ENCODE results near the gene FHIT.

The FHIT gene

DNA sequence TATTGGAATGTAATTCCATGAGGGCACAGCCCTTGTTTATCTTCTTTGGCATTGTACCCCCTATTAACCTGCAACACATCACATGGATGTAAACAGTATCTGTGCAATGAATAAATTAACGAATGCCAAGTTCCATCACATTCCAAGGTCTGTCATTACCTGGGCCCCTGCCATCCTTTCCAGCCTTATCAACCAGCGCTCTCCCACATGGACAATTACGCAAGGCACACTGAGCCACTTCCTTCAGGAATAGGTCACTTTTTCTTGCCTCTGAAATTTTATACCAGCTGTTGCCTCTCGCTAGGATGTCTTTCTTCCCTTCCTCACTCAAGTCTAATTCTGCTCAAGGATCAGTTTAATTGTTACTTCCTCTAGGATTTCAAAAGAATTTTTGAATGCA lies 1149.6 kb downstream of the FHIT start:
- Mint-ChIP-seq H3K9me3 (no peaks in the 10 kb centered on the region), H3K4me1 (peaks cover 13% of the 10 kb centered on the region), H3K4me3 (no peak overlapping the region), H3K27me3 (no peaks in the 10 kb centered on the region), H3K36me3 (ENCODE audit: low read depth) (no peaks in the 10 kb centered on the region), H3K27ac (no peak overlapping the region)
- DNase-seq = no peak
- ATAC-seq = no peak

GRCh38 chr3:60096403-60096802 lies 1154.8 kb downstream of the FHIT start:
- Mint-ChIP-seq H3K27me3 (no peaks in the 10 kb centered on the region), H3K27ac (no peak overlapping the region), H3K4me3 (no peak overlapping the region), H3K4me1 (peaks cover 3% of the 10 kb centered on the region), H3K36me3 (ENCODE audit: low read depth) (no peaks in the 10 kb centered on the region), H3K9me3 (no peaks in the 10 kb centered on the region)
- ATAC-seq (no peak), DNase-seq (no peak)

- Mint-ChIP-seq H3K27ac (no peak overlapping the region), H3K4me3 (no peak overlapping the region), H3K9me3 (no peaks in the 10 kb centered on the region), H3K4me1 (peaks cover 4% of the 10 kb centered on the region), H3K27me3 (no peaks in the 10 kb centered on the region), H3K36me3 (ENCODE audit: low read depth) (no peaks in the 10 kb centered on the region)
- DNase-seq = no peak
- no peak for ATAC-seq
Measured at GRCh38 chr3:60095930-60096329, 1155.3 kb downstream of the FHIT start.

DNA sequence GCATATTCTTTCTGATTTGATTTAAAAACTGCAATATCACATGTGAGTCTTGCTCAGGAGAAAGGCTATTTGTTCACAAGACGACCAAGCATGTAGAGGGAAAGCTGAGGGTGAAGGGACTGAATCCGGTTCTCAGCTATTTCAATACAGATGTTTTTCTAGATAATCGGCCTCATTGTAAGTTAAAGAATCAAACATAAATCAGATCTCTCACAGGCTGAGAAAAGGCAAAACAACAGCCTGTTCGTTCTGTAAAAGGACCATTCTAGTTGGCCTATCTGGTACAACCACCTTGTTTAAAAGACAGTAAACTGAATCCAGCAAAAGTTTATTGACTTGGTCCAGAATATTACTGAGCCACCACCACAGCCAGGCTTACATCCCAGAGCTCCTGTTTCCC lies 1155.7 kb downstream of the FHIT start:
- no peaks in the 10 kb centered on the region for H3K36me3 Mint-ChIP-seq (ENCODE audit: low read depth)
- H3K27ac Mint-ChIP-seq = no peak overlapping the region
- DNase-seq (no peak), ATAC-seq (no peak)
- no peaks in the 10 kb centered on the region for H3K9me3 Mint-ChIP-seq
- peaks cover 8% of the 10 kb centered on the region for H3K4me1 Mint-ChIP-seq
- no peak overlapping the region for H3K4me3 Mint-ChIP-seq
- no peaks in the 10 kb centered on the region for H3K27me3 Mint-ChIP-seq

DNA sequence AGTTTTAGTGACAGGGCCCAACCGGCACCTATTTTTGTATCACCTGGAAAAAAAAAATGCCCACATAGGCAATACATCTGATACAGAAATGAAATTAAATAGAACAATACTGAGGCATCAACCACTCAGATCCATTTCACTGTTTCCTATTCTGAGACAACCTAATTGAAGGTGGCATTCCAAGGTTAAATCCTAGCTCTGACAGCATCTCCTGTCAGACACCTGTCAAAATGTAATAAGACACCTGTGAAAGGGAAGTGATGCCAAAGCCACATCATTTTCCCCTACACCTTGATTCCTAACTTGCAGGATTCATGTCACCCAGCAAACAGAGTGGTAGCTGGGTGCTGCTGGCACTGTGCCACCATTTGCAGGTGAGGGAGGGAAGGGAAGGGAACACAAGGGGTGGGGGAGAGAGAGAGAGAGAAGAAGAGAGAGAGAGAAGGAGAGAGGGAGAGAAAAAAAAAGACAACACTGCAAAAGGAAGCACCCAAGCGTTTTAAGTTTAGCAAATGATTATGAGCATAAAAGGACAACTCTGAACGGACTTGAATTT lies 1156.8 kb downstream of the FHIT start:
- DNase-seq (no peak), ATAC-seq (no peak)

GRCh38 chr3:60090548-60090947 lies 1160.7 kb downstream of the FHIT start:
- Mint-ChIP-seq H3K4me1 (peaks cover 33% of the 10 kb centered on the region), H3K36me3 (ENCODE audit: low read depth) (peaks cover 3% of the 10 kb centered on the region), H3K4me3 (no peak overlapping the region), H3K9me3 (peaks cover 10% of the 10 kb centered on the region), H3K27ac (no peak overlapping the region), H3K27me3 (no peaks in the 10 kb centered on the region)
- ATAC-seq (no peak), DNase-seq (no peak)

More for the DNA sequence above, 1156.8 kb downstream of the FHIT start:
- H3K4me3 Mint-ChIP-seq = no peak overlapping the region
- H3K4me1 Mint-ChIP-seq = peaks cover 11% of the 10 kb centered on the region
- H3K9me3 Mint-ChIP-seq = no peaks in the 10 kb centered on the region
- H3K27me3 Mint-ChIP-seq = no peaks in the 10 kb centered on the region
- H3K27ac Mint-ChIP-seq = no peak overlapping the region
- H3K36me3 Mint-ChIP-seq (ENCODE audit: low read depth) = no peaks in the 10 kb centered on the region

GRCh38 chr3:60086811-60087210 lies 1164.4 kb downstream of the FHIT start:
- H3K9me3 Mint-ChIP-seq = peaks cover 11% of the 10 kb centered on the region
- peak; percentile 97 for ATAC-seq
- DNase-seq = peak; percentile 31
- H3K4me3 Mint-ChIP-seq = no peak overlapping the region
- peaks cover 43% of the 10 kb centered on the region for H3K4me1 Mint-ChIP-seq
- H3K36me3 Mint-ChIP-seq (ENCODE audit: low read depth) = peaks cover 3% of the 10 kb centered on the region
- H3K27ac Mint-ChIP-seq = peak overlapping the region; percentile 55
- no peaks in the 10 kb centered on the region for H3K27me3 Mint-ChIP-seq

GRCh38 chr3:60085649-60086048 lies 1165.6 kb downstream of the FHIT start:
- H3K4me3 Mint-ChIP-seq = no peak overlapping the region
- peaks cover 11% of the 10 kb centered on the region for H3K9me3 Mint-ChIP-seq
- no peaks in the 10 kb centered on the region for H3K27me3 Mint-ChIP-seq
- H3K4me1 Mint-ChIP-seq = peaks cover 51% of the 10 kb centered on the region
- H3K27ac Mint-ChIP-seq = no peak overlapping the region
- ATAC-seq (no peak), DNase-seq (no peak)
- H3K36me3 Mint-ChIP-seq (ENCODE audit: low read depth) = peaks cover 3% of the 10 kb centered on the region

DNA sequence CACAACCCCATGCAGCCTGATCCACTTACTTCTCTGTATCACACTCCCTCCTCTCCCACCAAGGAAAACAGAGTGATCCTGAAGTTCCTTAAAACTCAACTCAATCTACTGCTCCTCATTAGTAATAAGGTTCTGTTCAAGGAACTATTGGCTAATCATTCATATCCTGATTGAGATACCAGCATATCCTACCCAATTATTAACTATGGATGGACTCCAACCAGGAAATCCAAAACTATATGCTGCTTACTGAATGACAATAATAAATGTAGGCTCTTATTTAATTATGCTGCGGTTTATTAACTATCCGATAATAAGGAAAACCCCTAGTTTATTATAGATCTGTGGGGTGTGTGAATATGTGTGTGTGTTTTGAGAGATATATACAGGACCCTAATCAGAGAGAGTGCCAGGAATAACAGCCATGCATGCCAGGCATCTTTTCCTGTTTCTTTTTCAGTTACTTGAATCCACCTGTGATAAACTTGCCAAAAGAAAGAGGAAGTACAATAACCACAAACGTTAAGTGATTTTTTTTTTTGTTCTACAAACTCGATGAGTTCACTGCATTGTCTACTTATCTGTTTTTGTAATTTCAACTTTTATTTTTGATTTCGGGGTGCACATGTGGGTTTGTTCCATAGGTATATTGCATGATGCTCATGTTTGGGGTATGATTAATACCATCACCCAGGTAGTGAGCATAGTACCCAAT lies 1169.7 kb downstream of the FHIT start:
- Mint-ChIP-seq H3K4me3 (no peak overlapping the region), H3K27me3 (no peaks in the 10 kb centered on the region), H3K9me3 (peaks cover 10% of the 10 kb centered on the region), H3K4me1 (peaks cover 61% of the 10 kb centered on the region), H3K27ac (no peak overlapping the region), H3K36me3 (ENCODE audit: low read depth) (peaks cover 3% of the 10 kb centered on the region)
- DNase-seq = no peak
- no peak for ATAC-seq

DNA sequence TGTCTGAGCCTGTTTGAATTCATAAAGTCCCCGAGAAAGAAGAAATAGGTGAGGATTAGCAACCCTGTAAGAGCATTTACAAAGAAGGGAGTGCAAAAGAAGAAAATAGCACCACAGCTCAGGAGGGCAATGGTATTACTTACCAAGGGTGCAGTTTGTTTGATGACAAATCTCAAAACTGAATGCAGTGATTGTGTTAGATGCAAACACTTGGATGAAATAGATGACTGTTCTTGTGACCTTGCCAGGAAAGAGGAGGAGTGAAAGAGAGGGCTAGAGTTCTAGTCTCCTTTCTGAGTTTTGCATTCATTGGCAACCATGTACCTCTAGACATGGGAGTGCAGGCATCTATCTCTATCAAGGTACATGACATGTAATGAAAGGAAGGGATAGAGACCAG lies 1170.6 kb downstream of the FHIT start:
- H3K36me3 Mint-ChIP-seq (ENCODE audit: low read depth) = no peaks in the 10 kb centered on the region
- peaks cover 60% of the 10 kb centered on the region for H3K4me1 Mint-ChIP-seq
- H3K4me3 Mint-ChIP-seq = peak overlapping the region; percentile 25
- DNase-seq = no peak
- H3K27ac Mint-ChIP-seq = peak overlapping the region; percentile 15
- peak; percentile 77 for ATAC-seq
- H3K9me3 Mint-ChIP-seq = peaks cover 6% of the 10 kb centered on the region
- H3K27me3 Mint-ChIP-seq = no peaks in the 10 kb centered on the region

- Mint-ChIP-seq H3K36me3 (ENCODE audit: low read depth) (no peaks in the 10 kb centered on the region), H3K27me3 (no peaks in the 10 kb centered on the region), H3K4me3 (no peak overlapping the region), H3K27ac (peak overlapping the region; percentile 69), H3K9me3 (peaks cover 4% of the 10 kb centered on the region), H3K4me1 (peaks cover 65% of the 10 kb centered on the region)
- DNase-seq (peak; percentile 10), ATAC-seq (peak; percentile 63)
Measured at GRCh38 chr3:60079076-60079475, 1172.2 kb downstream of the FHIT start.

DNA sequence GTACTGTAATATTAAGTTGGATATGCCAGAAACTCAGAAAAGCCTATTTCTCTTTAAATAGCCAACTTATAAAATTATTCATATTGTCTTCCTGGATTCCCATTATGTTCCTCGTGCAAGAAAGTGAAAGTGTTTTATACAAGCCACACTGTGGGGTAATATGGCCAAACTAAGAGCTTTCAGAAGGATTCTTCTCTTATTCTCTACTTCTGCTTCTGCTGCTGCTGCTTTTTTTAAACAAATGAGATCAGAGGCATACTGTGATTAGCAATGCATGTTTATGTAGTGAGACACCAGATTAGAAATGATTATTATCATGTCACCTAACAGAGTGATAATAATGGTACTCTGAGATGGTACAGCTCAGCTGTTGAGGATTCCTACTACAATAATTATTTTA lies 1174.9 kb downstream of the FHIT start:
- Mint-ChIP-seq H3K4me1 (peaks cover 51% of the 10 kb centered on the region), H3K4me3 (peak overlapping the region; percentile 42), H3K27me3 (no peaks in the 10 kb centered on the region), H3K9me3 (peaks cover 19% of the 10 kb centered on the region), H3K27ac (peak overlapping the region; percentile 7), H3K36me3 (ENCODE audit: low read depth) (no peaks in the 10 kb centered on the region)
- DNase-seq (no peak), ATAC-seq (no peak)

DNA sequence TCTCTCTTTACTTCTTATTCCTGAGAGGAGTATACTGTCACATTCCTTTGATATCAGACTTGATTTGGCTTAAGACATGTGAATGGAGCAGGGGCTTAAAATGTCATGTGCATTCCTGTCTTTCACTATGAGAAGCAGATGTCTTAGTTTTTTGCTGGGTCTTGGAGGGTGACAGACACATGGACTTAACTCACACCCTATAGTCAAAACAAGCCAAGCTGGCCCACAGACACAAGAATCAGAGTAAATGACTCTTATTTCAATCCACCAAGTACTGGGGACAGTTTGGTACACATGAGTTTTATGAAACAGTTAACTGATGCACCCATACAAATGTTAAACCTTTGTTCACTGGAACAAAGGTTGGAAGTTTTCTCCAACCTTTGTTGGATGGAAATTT lies 1177.3 kb downstream of the FHIT start:
- Mint-ChIP-seq H3K4me1 (peaks cover 29% of the 10 kb centered on the region), H3K27me3 (no peaks in the 10 kb centered on the region), H3K4me3 (no peak overlapping the region), H3K27ac (no peak overlapping the region), H3K36me3 (ENCODE audit: low read depth) (no peaks in the 10 kb centered on the region), H3K9me3 (peaks cover 19% of the 10 kb centered on the region)
- DNase-seq (no peak), ATAC-seq (no peak)

GRCh38 chr3:60073228-60073627 lies 1178.0 kb downstream of the FHIT start:
- Mint-ChIP-seq H3K27ac (no peak overlapping the region), H3K4me3 (no peak overlapping the region), H3K36me3 (ENCODE audit: low read depth) (no peaks in the 10 kb centered on the region), H3K9me3 (peaks cover 17% of the 10 kb centered on the region), H3K4me1 (peaks cover 22% of the 10 kb centered on the region), H3K27me3 (no peaks in the 10 kb centered on the region)
- DNase-seq (no peak), ATAC-seq (no peak)

- H3K27ac Mint-ChIP-seq = no peak overlapping the region
- peaks cover 23% of the 10 kb centered on the region for H3K4me1 Mint-ChIP-seq
- DNase-seq = no peak
- no peaks in the 10 kb centered on the region for H3K27me3 Mint-ChIP-seq
- no peak overlapping the region for H3K4me3 Mint-ChIP-seq
- peaks cover 15% of the 10 kb centered on the region for H3K9me3 Mint-ChIP-seq
- no peaks in the 10 kb centered on the region for H3K36me3 Mint-ChIP-seq (ENCODE audit: low read depth)
- ATAC-seq = no peak
Measured at GRCh38 chr3:60070366-60070765, 1180.9 kb downstream of the FHIT start.
